H1 (cell line): ENCODE data around the gene IL4. TPM values are rescaled to one million over a fixed set of nuclear protein-coding genes. Genes with fewer than 3 reads are reported as not detected.

Experiments used
- CTCF ChIA-PET: fragments of 300-600 bp; sonication (Branson Sonifier 250); formaldehyde crosslinking; loops from one replicate; lab custom pipeline; 2021; ENCODE audit not compliant: partially characterized antibody; lab: Charles Lee
- POLR2A ChIA-PET: fragments of 300-600 bp; sonication (Branson Sonifier 250); formaldehyde crosslinking; loops from one replicate; lab custom pipeline; 2021; ENCODE audit warnings: inconsistent platforms; ENCODE audit not compliant: partially characterized antibody; lab: Charles Lee
- DNase-seq, 2 experiments: peaks; one replicate each; pipeline versions ENCODE4 v3.0.0 to v3.0.0-alpha.2; 2010 to 2022; ENCODE audit warnings: low spot score in 2 of 2, low read depth in 1 of 2, mixed read lengths in 1 of 2
- FAIRE-seq: peaks from 2 replicates; lab custom pipeline; 2011; peaks lifted over from hg19 to GRCh38; lab: Jason Lieb, UNC
- H2AFZ ChIP-seq: 2 replicates; pipeline ENCODE4 v1.8.1; 2012; ENCODE audit warnings: low read length, inconsistent platforms
- H2AK5ac ChIP-seq: 2 replicates; pipeline ENCODE4 v1.6.1; 2013; ENCODE audit warnings: low read depth, low read length
- H2BK120ac ChIP-seq: replicated peaks from 2 replicates; pipeline ENCODE3; 2013; ENCODE audit warnings: low read depth, low read length, inconsistent platforms
- H2BK12ac ChIP-seq: 2 replicates; pipeline ENCODE4 v1.6.1; 2013; ENCODE audit warnings: low read depth, low read length
- H2BK15ac ChIP-seq: 2 replicates; pipeline ENCODE4 v1.6.1; 2013; ENCODE audit warnings: low read length
- H2BK20ac ChIP-seq: 2 replicates; pipeline ENCODE4 v1.6.1; 2013; ENCODE audit warnings: low read length
- H2BK5ac ChIP-seq: 2 replicates; pipeline ENCODE4 v1.6.1; 2013; ENCODE audit warnings: low read depth, low read length
- H3K14ac ChIP-seq: 2 replicates; pipeline ENCODE4 v1.6.1; 2013; ENCODE audit warnings: inconsistent platforms; ENCODE audit not compliant: insufficient read length
- H3K18ac ChIP-seq: 2 replicates; pipeline ENCODE4 v1.6.1; 2013; ENCODE audit warnings: low read length; ENCODE audit errors: extremely low read depth
- H3K23ac ChIP-seq: 2 replicates; pipeline ENCODE4 v1.6.1; 2013; ENCODE audit warnings: inconsistent platforms; ENCODE audit not compliant: insufficient read length
- H3K23me2 ChIP-seq: 2 replicates; pipeline ENCODE4 v1.6.1; 2013; ENCODE audit warnings: low read depth, low read length
- H3K27ac ChIP-seq: 2 replicates; pipeline ENCODE4 v1.6.1; 2011; ENCODE audit warnings: low read depth, low read length, inconsistent platforms
- H3K27me3 ChIP-seq, 4 experiments: replicated peaks in 1 of 4; 1 replicate in 1 of 4; 2 replicates in 3 of 4; pipeline versions ENCODE4 v1.6.1 to v1.8.1; 2011 to 2013; ENCODE audit warnings: low read length in 3 of 4, mild to moderate bottlenecking in 3 of 4, inconsistent platforms in 2 of 4, mixed read lengths in 2 of 4, moderate library complexity in 1 of 4; ENCODE audit not compliant: control insufficient read depth in 3 of 4, insufficient read depth in 3 of 4; ENCODE audit errors: extremely low read depth in 1 of 4
- H3K36me3 ChIP-seq, 4 experiments: 2 replicates each; pipeline versions ENCODE4 v1.6.1 to v1.8.1; 2011 to 2013; ENCODE audit warnings: mild to moderate bottlenecking in 4 of 4, low read length in 3 of 4, moderate library complexity in 2 of 4, control low read depth in 1 of 4, inconsistent platforms in 1 of 4; ENCODE audit not compliant: insufficient read depth in 4 of 4, control insufficient read depth in 2 of 4
- H3K4ac ChIP-seq: replicated peaks from 2 replicates; pipeline ENCODE3; 2013; ENCODE audit warnings: low read length, low read depth, mixed read lengths, inconsistent platforms; ENCODE audit not compliant: insufficient read length
- H3K4me1 ChIP-seq, 4 experiments: replicated peaks in 1 of 4; 1 replicate in 1 of 4; 2 replicates in 3 of 4; pipeline versions ENCODE4 v1.6.1 to v1.8.1; 2011 to 2013; ENCODE audit warnings: low read length in 3 of 4, inconsistent platforms in 2 of 4, mixed read lengths in 1 of 4; ENCODE audit not compliant: insufficient read depth in 4 of 4, control insufficient read depth in 3 of 4
- H3K4me2 ChIP-seq, 2 experiments: 2 replicates each; pipeline versions ENCODE4 v1.6.1 to v1.8.1; 2011 to 2013; ENCODE audit warnings: low read depth in 2 of 2, low read length in 2 of 2, control low read depth in 1 of 2, inconsistent platforms in 1 of 2, mild to moderate bottlenecking in 1 of 2; ENCODE audit not compliant: insufficient read depth in 1 of 2
- H3K4me3 ChIP-seq, 4 experiments: fragments of 200-600, 300-600 bp in 1 of 4; sonication (generic), shearing (Covaris generic), sonication (Bioruptor Twin) in 1 of 4; 2 replicates each; pipeline versions ENCODE4 v1.5.1 to v1.8.1; 2011 to 2016; ENCODE audit warnings: low read length in 4 of 4, low read depth in 3 of 4, control low read depth in 2 of 4, inconsistent platforms in 2 of 4, mild to moderate bottlenecking in 2 of 4, mixed read lengths in 1 of 4, moderate library complexity in 1 of 4; ENCODE audit not compliant: insufficient read depth in 2 of 4; ENCODE audit errors: extremely low read depth in 1 of 4
- H3K56ac ChIP-seq: replicated peaks from 2 replicates; pipeline ENCODE3; 2013; ENCODE audit warnings: low read depth, mild to moderate bottlenecking, mixed read lengths, low read length, inconsistent platforms; ENCODE audit not compliant: insufficient read length
- H3K79me1 ChIP-seq: 2 replicates; pipeline ENCODE4 v1.6.1; 2013; ENCODE audit warnings: low read depth, low read length, control low read depth
- H3K79me2 ChIP-seq, 2 experiments: 2 replicates each; pipeline versions ENCODE4 v1.6.1 to v1.8.1; 2012 to 2013; ENCODE audit warnings: low read length in 2 of 2, mild to moderate bottlenecking in 2 of 2, inconsistent platforms in 1 of 2; ENCODE audit not compliant: insufficient read depth in 2 of 2, control insufficient read depth in 1 of 2
- H3K9ac ChIP-seq, 4 experiments: replicated peaks in 1 of 4; 1 replicate in 1 of 4; 2 replicates in 3 of 4; pipeline versions ENCODE4 v1.6.1 to v1.8.1; 2011 to 2013; ENCODE audit warnings: low read depth in 3 of 4, low read length in 3 of 4, control low read depth in 2 of 4, mild to moderate bottlenecking in 2 of 4, moderate library complexity in 2 of 4, inconsistent platforms in 1 of 4; ENCODE audit errors: extremely low read depth in 1 of 4
- H3K9me3 ChIP-seq, 2 experiments: 2 replicates each; pipeline versions ENCODE4 v1.6.1 to v1.8.1; 2012 to 2013; ENCODE audit warnings: mild to moderate bottlenecking in 2 of 2, moderate library complexity in 2 of 2, control low read depth in 1 of 2, inconsistent platforms in 1 of 2, low read depth in 1 of 2, low read length in 1 of 2, mixed read lengths in 1 of 2; ENCODE audit not compliant: insufficient read depth in 2 of 2
- H4K20me1 ChIP-seq, 2 experiments: replicated peaks in 1 of 2; 2 replicates each; pipeline versions ENCODE3 to v1.8.1; 2011 to 2013; ENCODE audit warnings: inconsistent platforms in 2 of 2, low read length in 2 of 2, mild to moderate bottlenecking in 1 of 2; ENCODE audit not compliant: insufficient read depth in 2 of 2, control insufficient read depth in 1 of 2
- H4K5ac ChIP-seq: 2 replicates; pipeline ENCODE4 v1.6.1; 2013; ENCODE audit warnings: low read length, low read depth, mixed read lengths, inconsistent platforms; ENCODE audit not compliant: insufficient read length
- H4K8ac ChIP-seq: 2 replicates; pipeline ENCODE4 v1.8.0; 2013; ENCODE audit warnings: mild to moderate bottlenecking, moderate library complexity, low read length, inconsistent platforms; ENCODE audit not compliant: insufficient read depth; ENCODE audit errors: extremely low read depth
- H4K91ac ChIP-seq: replicated peaks from 2 replicates; pipeline ENCODE3; 2013; ENCODE audit warnings: low read length, mixed read lengths, inconsistent platforms; ENCODE audit not compliant: insufficient read length
- GTF2F1 ChIP-seq: IDR thresholded peaks from 2 replicates; pipeline ENCODE4 v1.6.1; 2012; ENCODE audit warnings: low read depth, low read length, improper control_type of control experiment, borderline replicate concordance
- JUN ChIP-seq: IDR thresholded peaks from 2 replicates; pipeline ENCODE4 v1.6.1; 2011; ENCODE audit warnings: low read depth, mild to moderate bottlenecking, improper control_type of control experiment, low read length
- PHF8 ChIP-seq: fragments of 200-600 bp; sonication (generic); conservative IDR thresholded peaks from 2 replicates; pipeline ENCODE4 v1.7.1; 2012; ENCODE audit warnings: low read depth, mild to moderate bottlenecking, inconsistent platforms, low read length, moderate library complexity
- POLR2A ChIP-seq, 2 experiments: IDR thresholded peaks; 1 replicate in 1 of 2; 2 replicates in 1 of 2; pipeline ENCODE4 v1.6.1; 2011; ENCODE audit warnings: low read depth in 2 of 2, low read length in 2 of 2, mild to moderate bottlenecking in 2 of 2; ENCODE audit errors: control extremely low read depth in 1 of 2
- RAD21 ChIP-seq, 2 experiments: IDR thresholded peaks in 1 of 2; conservative IDR thresholded peaks in 1 of 2; 2 replicates each; pipeline ENCODE4 v1.6.1; 2011; ENCODE audit warnings: low read depth in 2 of 2, low read length in 2 of 2, improper control_type of control experiment in 1 of 2, inconsistent platforms in 1 of 2, mild to moderate bottlenecking in 1 of 2, moderate library complexity in 1 of 2
- SP1 ChIP-seq: IDR thresholded peaks from 2 replicates; pipeline ENCODE4 v1.6.1; 2011; ENCODE audit warnings: low read depth, low read length
- SP4 ChIP-seq: IDR thresholded peaks from 2 replicates; pipeline ENCODE4 v1.6.1; 2012; ENCODE audit warnings: low read length, inconsistent platforms
- WGBS, 2 experiments: shearing (Covaris generic) in 1 of 2; methylation state at CpG; one replicate each; pipeline versions ENCODE4 v1.1.6 to v1.1.7; 2013 to 2015; ENCODE audit warnings: low lambda C conversion rate in 2 of 2, mixed read lengths in 2 of 2, inconsistent platforms in 1 of 2, low coverage in 1 of 2, missing lambda C conversion rate in 1 of 2; ENCODE audit not compliant: insufficient replicate concordance in 2 of 2, insufficient coverage in 1 of 2, insufficient read length in 1 of 2; ENCODE audit errors: extremely low coverage in 1 of 2, missing lambda C conversion rate in 1 of 2; 5-methylcytosine and 5-hydroxymethylcytosine counted together
- polyA plus RNA-seq, 7 experiments: library from polyadenylated mRNA; depleted of rRNA in 3 of 7; stranded (reverse) in 5 of 7; unstranded in 2 of 7; fragments of >200 nt in 5 of 7; fragments of 200-250 nt in 2 of 7; gene quantifications; 1 replicate in 5 of 7; 2 replicates in 1 of 7; 4 replicates in 1 of 7; pipeline versions ENCODE4 v1.2.1 to v1.2.3, GENCODE V29; 2011 to 2013; ENCODE audit warnings: missing spikeins in 2 of 7, mixed read lengths in 2 of 7
- total RNA-seq: library from RNA; stranded (reverse); fragmentation: NEBNext Ultra II Directional; extraction: Animal tissue kit (Norgen Biotek cat#: 25700); gene quantifications from 2 replicates; pipeline ENCODE4 v1.2.1, GENCODE V29; 2021

Gene IL4
- total and polyA plus RNA-seq, 2 of the 8 experiments (the other 6 are each of a cell fraction or from before 2014, with no cell fraction given) = not detected

DNA sequence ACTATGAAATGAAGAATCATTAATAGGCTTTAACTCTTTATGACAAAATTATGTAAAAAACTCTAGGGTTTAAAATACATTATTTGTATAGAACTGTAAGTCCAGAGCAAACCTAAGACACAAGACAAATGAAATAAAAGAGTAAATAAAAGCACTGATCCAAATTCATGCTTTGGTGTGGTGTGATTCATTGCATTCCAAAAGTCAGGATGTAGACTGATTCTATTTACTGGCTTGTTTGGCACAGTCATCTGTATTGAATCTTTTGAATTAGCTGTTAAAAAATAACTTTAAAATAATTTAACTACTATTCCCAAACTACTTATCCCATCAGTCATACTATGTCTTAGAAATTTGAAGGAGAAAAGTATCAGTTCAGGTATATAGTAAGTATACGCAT is 31.1 kb downstream of the IL4 start:
- CTCF ChIA-PET = interaction anchor here (0.8 to 0.9 kb wide), 2 partner anchors 69 to 178 kb away, joined by 3 read pairs; no protein-coding TSS in a partner anchor

More for the DNA sequence above, 31.1 kb downstream of the IL4 start:
- H2BK20ac ChIP-seq = no peak overlapping the region
- no peak overlapping the region for H2BK120ac ChIP-seq
- no peaks in the 10 kb centered on the region for H3K79me2 ChIP-seq
- H2BK12ac ChIP-seq = no peak overlapping the region
- TF ChIP-seq JUN (no peak), POLR2A (IDR thresholded peaks at IDR 0.05; ENCODE audit: control extremely low read depth in 1 of 2, low read depth in 2 of 2, low read length in 2 of 2) (no peak), SP4 (no peak), GTF2F1 (no peak), RAD21 (IDR thresholded peaks at IDR 0.05 in 1 of 2, conservative IDR thresholded peaks at IDR 0.05 in 1 of 2; ENCODE audit: low read depth in 2 of 2, low read length in 2 of 2) (no peak), PHF8 (no peak), SP1 (no peak)
- no peaks in the 10 kb centered on the region for H3K9me3 ChIP-seq
- H4K5ac ChIP-seq = no peak overlapping the region
- WGBS, 2 experiments = 82% methylated on average over 1 of the region's 1 CpG; no CpG with 5 or more reads in 1 of the 2 experiments
- no peak overlapping the region for H2BK15ac ChIP-seq
- no peaks in the 10 kb centered on the region for H3K23me2 ChIP-seq
- H2BK5ac ChIP-seq = no peak overlapping the region
- no peak overlapping the region for H3K14ac ChIP-seq
- no peak overlapping the region for H3K27ac ChIP-seq
- no peak overlapping the region for H3K4me2 ChIP-seq
- no peak overlapping the region for H3K56ac ChIP-seq
- no peaks in the 10 kb centered on the region for H3K27me3 ChIP-seq
- no peaks in the 10 kb centered on the region for H4K20me1 ChIP-seq
- no peak overlapping the region for H3K4ac ChIP-seq
- H4K91ac ChIP-seq = no peak overlapping the region
- FAIRE-seq (no peak), DNase-seq (no peak)
- H3K36me3 ChIP-seq = peaks cover 0 to 11% (median 3%) of the 10 kb centered on the region in 4 experiments; a peak in 4 of 8 replicates
- no peak overlapping the region for H4K8ac ChIP-seq
- no peak overlapping the region for H2AK5ac ChIP-seq
- no peak overlapping the region for H3K23ac ChIP-seq
- H3K4me1 ChIP-seq = no peaks in the 10 kb centered on the region
- no peaks in the 10 kb centered on the region for H3K79me1 ChIP-seq
- H2AFZ ChIP-seq = no peak overlapping the region
- no peak overlapping the region for H3K4me3 ChIP-seq
- H3K9ac ChIP-seq = no peak overlapping the region
- H3K18ac ChIP-seq = no peak overlapping the region
- POLR2A ChIA-PET = no interaction called here
